ENCODE results near the gene ADH6.
"Not testable (repeated sequence)": the region's sequence is repeated elsewhere in the genome, so short reads cannot be mapped to it uniquely, and the experiment has no call there.

ADH6 gene

DNA sequence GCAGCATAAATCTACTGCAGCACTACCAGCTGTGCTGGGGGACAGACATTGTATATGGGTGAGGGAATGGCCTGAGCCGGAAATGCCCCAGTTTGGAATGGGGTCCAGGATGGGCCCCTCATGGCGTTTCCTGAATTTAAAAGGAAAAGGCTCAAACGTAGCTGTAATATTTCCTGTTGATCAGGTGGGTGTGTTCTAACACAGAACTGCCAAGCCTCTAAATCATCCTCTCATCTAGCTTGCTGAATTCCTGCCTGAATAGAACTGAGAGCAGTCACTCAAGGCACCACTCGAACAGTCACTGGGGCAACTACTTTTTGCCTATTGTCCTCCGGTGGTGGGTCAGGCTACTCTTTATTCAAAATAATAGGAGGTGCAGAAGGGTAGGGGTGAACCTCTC, 28.7 kb downstream of the ADH6 start:
- DNase-seq (ENCODE audit: low read depth) = no peak

GRCh38 chr4:99189900-99190299, 29.1 kb downstream of the ADH6 start:
- not testable (repeated sequence) for DNase-seq (ENCODE audit: low read depth)

GRCh38 chr4:99186029-99186428, 33.0 kb downstream of the ADH6 start:
- DNase-seq (ENCODE audit: low read depth) = no peak

- no peak for DNase-seq (ENCODE audit: low read depth)
Observed at GRCh38 chr4:99185581-99185980, 33.5 kb downstream of the ADH6 start.

GRCh38 chr4:99180382-99181070, 38.5 kb downstream of the ADH6 start:
- DNase-seq (ENCODE audit: low read depth) = peak; percentile 51

- no peak for DNase-seq (ENCODE audit: low read depth)
Observed at GRCh38 chr4:99179626-99180025, 39.4 kb downstream of the ADH6 start.

GRCh38 chr4:99179178-99179577, 39.9 kb downstream of the ADH6 start:
- DNase-seq (ENCODE audit: low read depth) = no peak

- no peak for DNase-seq (ENCODE audit: low read depth)
Observed at GRCh38 chr4:99166544-99166943, 52.5 kb downstream of the ADH6 start.

- no peak for DNase-seq (ENCODE audit: low read depth)
Observed at GRCh38 chr4:99165978-99166377, 53.1 kb downstream of the ADH6 start.

GRCh38 chr4:99161373-99162099, 57.5 kb downstream of the ADH6 start:
- DNase-seq (ENCODE audit: low read depth) = no peak

GRCh38 chr4:99159699-99160098, 59.3 kb downstream of the ADH6 start:
- no peak for DNase-seq (ENCODE audit: low read depth)

DNA sequence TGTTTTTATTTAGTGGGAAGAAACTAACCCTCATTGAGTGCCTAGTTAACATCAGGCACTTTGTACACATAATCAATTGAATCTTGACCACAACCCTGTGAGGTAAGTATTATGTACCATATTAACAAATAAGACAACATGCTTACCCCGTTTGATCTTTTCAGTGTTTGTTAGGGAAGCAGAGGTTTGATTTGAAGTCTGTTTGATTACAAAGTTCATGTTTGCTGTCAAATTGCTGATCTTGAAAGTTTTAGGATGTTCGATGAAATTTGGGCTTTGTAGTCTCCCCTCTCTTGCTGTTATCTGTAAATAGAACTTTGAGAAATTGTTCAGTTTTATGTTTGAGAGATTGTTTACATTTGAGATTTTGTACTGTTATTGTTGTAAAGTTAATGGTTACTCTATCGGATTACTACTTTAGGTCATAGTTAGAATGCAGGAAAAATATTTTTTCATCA, 61.5 kb downstream of the ADH6 start:
- no peak for DNase-seq (ENCODE audit: low read depth)

- DNase-seq (ENCODE audit: low read depth) = no peak
Observed at GRCh38 chr4:99156992-99157391, 62.1 kb downstream of the ADH6 start.

- DNase-seq (ENCODE audit: low read depth) = no peak
Observed at GRCh38 chr4:99154658-99155342, 64.2 kb downstream of the ADH6 start.
